Suppressor macrophage (primary cell): Measurements from ENCODE around the gene SLC25A10.
A peak's percentile ranks its signal among the peaks of the same experiment; 100 is the strongest.
"Not testable (repeated sequence)": the region's sequence is repeated elsewhere in the genome, so short reads cannot be mapped to it uniquely, and the experiment has no call there.

Experiments used
- DNase-seq, 4 experiments: peaks; one replicate each; pipeline ENCODE4 v3.0.0-alpha.2; 2020 to 2022

SLC25A10 gene

GRCh38 chr17:81722184-81723120, 10.4 kb downstream of the SLC25A10 start:
- no peak for DNase-seq

GRCh38 chr17:81723651-81724209, 11.6 kb downstream of the SLC25A10 start:
- DNase-seq, result no peak

GRCh38 chr17:81725439-81725838, 13.4 kb downstream of the SLC25A10 start:
- DNase-seq, result no peak

- DNase-seq, result no peak
These were observed 13.9 kb downstream of the SLC25A10 start for GRCh38 chr17:81726004-81726403.

- DNase-seq, result no peak
These were observed 15.4 kb downstream of the SLC25A10 start for GRCh38 chr17:81727324-81728031.

- DNase-seq, result peak; percentile 85 to 93 (median 92)
These were observed 21.7 kb downstream of the SLC25A10 start for GRCh38 chr17:81733507-81734404.

GRCh38 chr17:81734405-81735263, 22.6 kb downstream of the SLC25A10 start:
- DNase-seq, result no peak

- DNase-seq, result peak; percentile 93 to 97 (median 95)
These were observed 23.4 kb downstream of the SLC25A10 start for GRCh38 chr17:81735264-81736102.

- DNase-seq, result no peak
These were observed 26.1 kb downstream of the SLC25A10 start for GRCh38 chr17:81737947-81738800.

- no peak for DNase-seq
These were observed 26.8 kb downstream of the SLC25A10 start for GRCh38 chr17:81738801-81739393.

GRCh38 chr17:81739593-81739992, 27.5 kb downstream of the SLC25A10 start:
- not testable (repeated sequence) for DNase-seq

- peak in 3 of 4 experiments; percentile 30 to 66 (median 50) for DNase-seq
These were observed 28.4 kb downstream of the SLC25A10 start for GRCh38 chr17:81740395-81740961.

- DNase-seq, result no peak
These were observed 29.0 kb downstream of the SLC25A10 start for GRCh38 chr17:81741049-81741593.

- DNase-seq, result no peak
These were observed 29.7 kb downstream of the SLC25A10 start for GRCh38 chr17:81741594-81742452.
